Gastrocnemius medialis (tissue), 4 donors: ENCODE results near the gene CTIF.

ENCODE experiments used
- POLR2A ChIP-seq, 2 donors: fragments of 450-650 bp; IDR thresholded peaks; one replicate each; pipeline ENCODE4 v1.6.1; 2017; ENCODE audit warnings: antibody characterized with exemption in 2 of 2, mild to moderate bottlenecking in 2 of 2, moderate library complexity in 2 of 2
- TF ChIP-seq, protein P1 (sequence below), 5 experiments: fragments of 450-650 bp in 3 of 5; fragments of 200-600 bp in 2 of 5; sonication (generic) in 2 of 5; IDR thresholded peaks in 4 of 5; conservative IDR thresholded peaks in 1 of 5; 1 replicate in 4 of 5; 2 replicates in 1 of 5; pipeline ENCODE4 v1.5.1; 2016 to 2019; ENCODE audit warnings: antibody characterized with exemption in 5 of 5, mild to moderate bottlenecking in 3 of 5, moderate library complexity in 3 of 5

- TF ChIP-seq, protein P1, sequence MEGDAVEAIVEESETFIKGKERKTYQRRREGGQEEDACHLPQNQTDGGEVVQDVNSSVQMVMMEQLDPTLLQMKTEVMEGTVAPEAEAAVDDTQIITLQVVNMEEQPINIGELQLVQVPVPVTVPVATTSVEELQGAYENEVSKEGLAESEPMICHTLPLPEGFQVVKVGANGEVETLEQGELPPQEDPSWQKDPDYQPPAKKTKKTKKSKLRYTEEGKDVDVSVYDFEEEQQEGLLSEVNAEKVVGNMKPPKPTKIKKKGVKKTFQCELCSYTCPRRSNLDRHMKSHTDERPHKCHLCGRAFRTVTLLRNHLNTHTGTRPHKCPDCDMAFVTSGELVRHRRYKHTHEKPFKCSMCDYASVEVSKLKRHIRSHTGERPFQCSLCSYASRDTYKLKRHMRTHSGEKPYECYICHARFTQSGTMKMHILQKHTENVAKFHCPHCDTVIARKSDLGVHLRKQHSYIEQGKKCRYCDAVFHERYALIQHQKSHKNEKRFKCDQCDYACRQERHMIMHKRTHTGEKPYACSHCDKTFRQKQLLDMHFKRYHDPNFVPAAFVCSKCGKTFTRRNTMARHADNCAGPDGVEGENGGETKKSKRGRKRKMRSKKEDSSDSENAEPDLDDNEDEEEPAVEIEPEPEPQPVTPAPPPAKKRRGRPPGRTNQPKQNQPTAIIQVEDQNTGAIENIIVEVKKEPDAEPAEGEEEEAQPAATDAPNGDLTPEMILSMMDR (IDR thresholded peaks at IDR 0.05 in 4 of 5, conservative IDR thresholded peaks at IDR 0.05 in 1 of 5): peak in 1 of 5 experiments; percentile 12
- TF ChIP-seq POLR2A (IDR thresholded peaks at IDR 0.05): peak in 1 of 2 donors; percentile 8
Observed at GRCh38 chr18:48541026-48541746, 2.4 kb downstream of the CTIF start.
